NK-92 (cell line): Measurements from ENCODE around the gene HLCS.
"Not testable (repeated sequence)": the region's sequence is repeated elsewhere in the genome, so short reads cannot be mapped to it uniquely, and the experiment has no call there.

ENCODE experiments used
- DNase-seq: peaks from one replicate; lab custom pipeline; 2025; ENCODE audit not compliant: unreplicated experiment; lab: John Stamatoyannopoulos, UW

HLCS gene

GRCh38 chr21:36966066-36966820 is at the start of gene HLCS:
Gene HLCS, minus strand, starts transcription at chr21:36966669. Its CDS starts 31 bp downstream, at chr21:36966638.
- no peak for DNase-seq

- no peak for DNase-seq
Measured at GRCh38 chr21:37009740-37010341, 43.4 kb upstream of the HLCS start.

GRCh38 chr21:37008724-37009123 is 42.3 kb upstream of the HLCS start:
- no peak for DNase-seq

- DNase-seq, result no peak
Measured at GRCh38 chr21:37006486-37007291, 40.2 kb upstream of the HLCS start, which contains the start of gene RIPPLY3. Gene RIPPLY3, plus strand, starts transcription at chr21:37006702. Its CDS starts 71 bp downstream, at chr21:37006773.

GRCh38 chr21:37005548-37006485 is 39.3 kb upstream of the HLCS start:
- DNase-seq, result no peak

- DNase-seq, result not testable (repeated sequence)
Measured at GRCh38 chr21:37003917-37004316, 37.4 kb upstream of the HLCS start.

GRCh38 chr21:37002851-37003250 is 36.4 kb upstream of the HLCS start:
- not testable (repeated sequence) for DNase-seq

- no peak for DNase-seq
Measured at GRCh38 chr21:37001441-37001840, 35.0 kb upstream of the HLCS start.

GRCh38 chr21:37000381-37000780 is 33.9 kb upstream of the HLCS start:
- no peak for DNase-seq

GRCh38 chr21:36999131-36999898 is 32.8 kb upstream of the HLCS start:
- DNase-seq, result no peak

GRCh38 chr21:36995285-36995684 is 28.8 kb upstream of the HLCS start:
- not testable (repeated sequence) for DNase-seq

GRCh38 chr21:36994501-36995158 is 28.2 kb upstream of the HLCS start:
- DNase-seq, result no peak

- no peak for DNase-seq
Measured at GRCh38 chr21:36992671-36993070, 26.2 kb upstream of the HLCS start.

GRCh38 chr21:36990508-36991205 is 24.2 kb upstream of the HLCS start:
- DNase-seq, result no peak

- DNase-seq, result no peak
Measured at GRCh38 chr21:36989699-36990507, 23.4 kb upstream of the HLCS start.

GRCh38 chr21:36989199-36989698 is 22.8 kb upstream of the HLCS start:
- DNase-seq, result not testable (repeated sequence)

- no peak for DNase-seq
Measured at GRCh38 chr21:36988536-36988935, 22.1 kb upstream of the HLCS start.

- no peak for DNase-seq
Measured at GRCh38 chr21:36987845-36988244, 21.4 kb upstream of the HLCS start.
